ENCODE data around the gene APP.

APP gene

GRCh38 chr21:25934771-25935224, 235.8 kb downstream of the APP start:
- H3K4me3 ChIP-seq (ENCODE audit: low read depth, low read length), result no peak overlapping the region
- TF ChIP-seq CTCF (IDR thresholded peaks at IDR 0.05; ENCODE audit: control insufficient read depth, extremely low read depth, insufficient read depth), result no peak
- DNase-seq (ENCODE audit: low read depth), result peak; percentile 96

DNA sequence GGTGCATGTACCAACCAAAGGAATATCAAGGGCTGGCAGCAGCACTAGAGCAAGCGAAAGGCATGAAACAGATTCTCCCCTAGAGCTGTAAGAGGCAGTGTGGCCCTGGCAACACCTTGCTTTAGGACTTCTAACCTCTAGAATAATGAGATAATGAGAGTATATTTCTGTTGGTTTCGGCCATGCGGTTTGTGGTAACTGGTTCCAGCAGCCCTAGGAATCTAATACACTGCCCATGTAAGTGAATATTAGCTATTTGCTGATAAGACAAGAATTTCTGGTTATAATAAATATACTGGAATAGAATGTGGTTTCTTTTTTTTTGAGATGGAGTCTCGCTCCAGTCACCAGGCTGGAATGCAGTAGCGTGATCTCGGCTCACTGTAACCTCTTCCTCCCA, 236.4 kb downstream of the APP start:
- TF ChIP-seq CTCF (IDR thresholded peaks at IDR 0.05; ENCODE audit: control insufficient read depth, extremely low read depth, insufficient read depth), result no peak
- no peak for DNase-seq (ENCODE audit: low read depth)
- no peak overlapping the region for H3K4me3 ChIP-seq (ENCODE audit: low read depth, low read length)

GRCh38 chr21:25931765-25932164, 238.8 kb downstream of the APP start:
- no peak overlapping the region for H3K4me3 ChIP-seq (ENCODE audit: low read depth, low read length)
- no peak for DNase-seq (ENCODE audit: low read depth)
- TF ChIP-seq CTCF (IDR thresholded peaks at IDR 0.05; ENCODE audit: control insufficient read depth, extremely low read depth, insufficient read depth), result no peak

DNA sequence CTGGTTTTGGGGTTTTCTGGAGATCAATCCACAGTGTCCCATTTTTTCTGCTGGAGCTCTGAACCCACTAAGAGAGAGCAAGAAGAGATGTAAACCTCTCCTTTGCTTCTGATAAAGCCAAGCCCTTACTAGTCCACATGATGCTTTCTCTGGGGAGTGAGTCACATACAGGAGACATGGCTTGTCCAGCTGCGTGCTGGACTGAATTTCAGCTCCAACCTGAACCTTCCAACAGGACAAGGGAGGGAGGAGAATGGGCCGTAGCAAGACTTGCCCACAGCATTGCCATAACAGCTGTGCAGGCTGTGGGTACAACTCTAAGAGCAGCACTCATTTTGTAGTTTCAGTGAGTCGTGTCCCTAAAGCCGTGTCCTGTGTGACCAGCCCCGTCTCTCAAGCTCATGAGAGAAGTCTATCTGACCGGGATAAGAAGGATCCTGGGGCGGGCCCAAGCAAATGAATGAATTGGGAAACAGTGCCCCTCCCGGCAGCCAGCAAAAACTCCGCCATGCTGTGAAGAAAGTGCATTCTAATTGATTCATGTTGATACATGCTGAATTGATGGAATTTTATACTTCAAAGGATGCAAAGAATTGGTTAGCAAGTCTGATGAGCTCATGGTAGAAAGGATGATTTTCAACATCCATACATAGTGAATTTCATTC, 240.6 kb downstream of the APP start:
- H3K4me3 ChIP-seq (ENCODE audit: low read depth, low read length), result no peak overlapping the region
- DNase-seq (ENCODE audit: low read depth), result no peak
- no peak for TF ChIP-seq CTCF (IDR thresholded peaks at IDR 0.05; ENCODE audit: control insufficient read depth, extremely low read depth, insufficient read depth)

DNA sequence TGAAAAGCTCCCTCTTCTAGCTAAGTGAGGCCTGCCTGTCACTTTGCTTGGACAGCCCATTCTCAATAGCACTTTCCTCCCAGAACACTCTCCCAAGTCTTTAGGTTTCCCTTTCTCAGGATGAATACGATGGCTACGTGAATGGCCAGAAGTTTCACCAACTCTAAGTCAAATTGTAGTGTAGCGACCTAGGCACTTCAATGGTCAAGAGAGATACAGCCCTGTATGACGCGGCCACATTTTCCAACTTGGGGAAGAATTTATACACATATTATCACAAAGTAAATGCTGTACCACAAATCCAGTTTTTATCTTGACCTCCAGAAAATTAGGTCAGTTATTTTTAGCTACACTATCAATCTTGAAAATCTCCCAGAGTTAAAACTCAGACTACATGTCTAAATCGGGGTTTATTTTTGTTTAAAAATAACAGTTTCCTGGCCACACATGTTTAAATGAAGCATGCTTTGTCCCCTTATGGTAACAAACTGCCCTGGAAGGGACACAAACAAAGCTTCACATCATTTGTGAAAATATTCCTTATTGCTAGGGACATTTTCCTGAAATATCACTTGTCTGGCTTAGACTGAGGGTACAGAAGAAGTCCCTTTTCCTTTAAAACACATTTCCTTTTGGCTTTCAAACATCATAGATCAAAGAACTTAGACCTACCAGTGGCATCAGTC, 243.2 kb downstream of the APP start:
- TF ChIP-seq CTCF (IDR thresholded peaks at IDR 0.05; ENCODE audit: control insufficient read depth, extremely low read depth, insufficient read depth), result no peak
- no peak overlapping the region for H3K4me3 ChIP-seq (ENCODE audit: low read depth, low read length)
- no peak for DNase-seq (ENCODE audit: low read depth)

DNA sequence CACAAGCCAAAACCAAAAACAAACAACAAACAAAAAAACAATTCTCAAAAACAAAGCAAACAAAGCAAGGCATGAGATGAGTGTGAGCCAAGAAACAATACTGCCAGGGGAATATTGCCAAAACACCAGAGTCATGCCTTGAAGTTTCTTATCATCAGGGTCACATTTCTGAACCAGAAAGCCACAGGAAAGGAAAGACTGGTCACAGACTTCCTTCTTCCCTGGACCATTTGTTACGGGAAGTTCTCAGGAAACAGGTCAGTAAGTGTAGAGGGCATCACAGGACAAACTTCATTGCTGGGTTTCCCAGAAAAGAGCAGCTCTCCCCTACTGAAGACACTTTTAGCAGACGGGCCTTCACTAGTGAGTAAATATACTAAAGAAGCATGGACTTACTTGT, 244.6 kb downstream of the APP start:
- TF ChIP-seq CTCF (IDR thresholded peaks at IDR 0.05; ENCODE audit: control insufficient read depth, extremely low read depth, insufficient read depth), result no peak
- DNase-seq (ENCODE audit: low read depth), result peak; percentile 59
- no peak overlapping the region for H3K4me3 ChIP-seq (ENCODE audit: low read depth, low read length)
